Measurements from ENCODE around the gene TNFRSF1A.

The TNFRSF1A gene

DNA sequence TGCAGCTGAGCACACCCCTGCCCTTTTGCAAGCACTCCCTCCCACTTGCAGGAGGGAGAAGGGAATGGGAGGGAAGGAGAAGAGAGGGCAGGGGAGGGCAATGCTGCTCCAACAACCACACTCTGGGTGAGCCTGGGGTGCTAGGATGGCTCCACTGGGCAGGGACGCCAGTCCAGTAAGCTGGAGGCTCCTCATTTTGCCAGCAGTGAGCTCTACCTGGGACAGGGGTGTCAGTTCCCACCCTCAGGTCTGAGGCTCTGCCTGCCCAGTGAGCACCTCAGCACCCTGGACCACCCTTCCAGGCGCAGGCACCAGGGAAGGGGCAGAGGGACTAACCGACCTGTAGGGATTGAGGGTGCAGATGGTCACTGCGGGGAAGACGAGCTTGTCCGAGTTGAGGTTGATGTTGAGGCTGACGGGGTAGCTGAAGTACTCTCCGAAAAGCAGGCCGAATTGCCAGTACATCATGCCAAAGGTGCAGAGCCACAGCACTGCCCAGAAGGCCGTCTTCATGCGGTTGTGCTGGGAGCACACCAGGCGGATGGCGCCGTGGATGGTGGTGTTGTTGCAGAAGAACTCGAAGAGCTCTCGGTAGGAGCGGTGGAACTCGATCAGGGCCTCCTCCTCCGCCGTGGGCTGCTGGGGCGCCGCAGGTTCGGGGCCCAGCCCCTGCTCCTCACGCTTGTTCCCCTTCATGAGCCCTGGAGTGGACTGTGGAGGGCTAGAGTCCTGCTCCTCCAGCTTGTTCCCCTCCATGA, 32.3 kb upstream of the TNFRSF1A start:
- DNase-seq (ENCODE audit: low spot score) = no peak

DNA sequence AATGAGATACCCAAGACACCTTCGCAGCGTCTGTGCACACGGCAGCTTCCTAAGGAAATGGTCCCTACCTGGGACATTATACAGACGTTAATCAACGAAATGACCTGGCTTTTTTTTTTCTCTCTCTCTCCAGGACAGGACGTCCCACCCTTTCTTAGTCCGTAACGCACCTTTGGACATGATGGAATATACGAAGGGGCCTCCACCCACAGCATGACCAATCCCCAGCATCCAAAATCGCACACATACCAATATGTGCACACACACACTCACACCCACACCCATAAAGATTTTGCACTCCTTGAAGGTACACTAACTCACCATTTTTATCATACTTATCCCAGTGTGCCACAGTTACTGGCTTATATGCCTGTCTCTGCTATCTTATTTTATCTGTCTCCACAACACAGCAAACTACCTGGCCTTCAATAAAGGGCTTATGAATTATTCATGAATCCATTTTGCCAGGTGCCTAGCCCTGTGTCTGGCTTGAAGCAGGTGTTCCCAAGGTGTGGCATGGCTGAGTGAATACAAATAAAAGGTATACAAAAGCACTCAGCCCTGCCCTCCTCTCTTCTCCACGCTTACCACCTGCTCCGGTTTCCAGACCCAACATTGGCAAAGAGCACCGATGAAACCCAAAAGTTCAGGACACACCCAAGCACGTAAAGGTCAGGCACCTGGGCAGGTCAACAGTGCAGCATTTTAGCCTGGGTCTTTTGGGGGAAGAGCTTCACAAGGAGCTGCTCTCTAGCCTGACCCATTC, 31.3 kb upstream of the TNFRSF1A start:
- no peak for DNase-seq (ENCODE audit: low spot score)

GRCh38 chr12:6372403-6373003, 30.6 kb upstream of the TNFRSF1A start:
- no peak for DNase-seq (ENCODE audit: low spot score)

- no peak for DNase-seq (ENCODE audit: low spot score)
Observed at GRCh38 chr12:6370994-6371754, 29.3 kb upstream of the TNFRSF1A start.

- DNase-seq (ENCODE audit: low spot score) = no peak
Observed at GRCh38 chr12:6370576-6370935, 28.7 kb upstream of the TNFRSF1A start.

DNA sequence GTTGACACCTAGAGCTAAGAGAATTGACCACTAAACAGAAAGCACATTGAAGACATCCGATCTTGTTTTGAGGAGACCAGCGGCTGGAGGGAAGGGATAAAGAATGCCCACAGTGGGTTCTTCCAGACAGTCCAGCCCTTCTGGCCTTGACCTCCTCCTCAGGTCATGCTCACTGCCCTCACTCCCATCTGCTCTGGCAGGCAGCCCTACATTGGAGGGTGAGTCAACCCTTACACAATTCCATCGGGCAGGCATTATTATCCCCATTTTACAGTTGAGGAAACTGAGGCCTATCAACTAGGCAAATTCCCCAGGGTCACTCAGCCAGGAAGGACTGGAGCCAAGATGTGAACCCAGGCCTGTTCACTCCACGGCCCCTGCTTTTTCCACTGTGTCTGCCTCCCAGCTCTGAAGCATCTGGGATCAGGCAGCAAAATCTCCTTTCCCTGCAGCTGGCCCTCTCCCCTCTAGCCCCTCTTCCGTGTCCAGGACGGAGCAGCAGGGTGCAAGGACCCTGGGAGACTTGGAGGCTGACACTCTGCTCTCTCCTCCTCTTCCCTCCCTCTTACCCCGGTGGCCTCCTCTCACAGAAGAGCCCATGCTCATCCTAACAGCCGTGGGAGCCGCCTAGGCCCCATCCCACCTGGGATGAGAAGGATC, 28.2 kb upstream of the TNFRSF1A start:
- DNase-seq (ENCODE audit: low spot score) = no peak

DNA sequence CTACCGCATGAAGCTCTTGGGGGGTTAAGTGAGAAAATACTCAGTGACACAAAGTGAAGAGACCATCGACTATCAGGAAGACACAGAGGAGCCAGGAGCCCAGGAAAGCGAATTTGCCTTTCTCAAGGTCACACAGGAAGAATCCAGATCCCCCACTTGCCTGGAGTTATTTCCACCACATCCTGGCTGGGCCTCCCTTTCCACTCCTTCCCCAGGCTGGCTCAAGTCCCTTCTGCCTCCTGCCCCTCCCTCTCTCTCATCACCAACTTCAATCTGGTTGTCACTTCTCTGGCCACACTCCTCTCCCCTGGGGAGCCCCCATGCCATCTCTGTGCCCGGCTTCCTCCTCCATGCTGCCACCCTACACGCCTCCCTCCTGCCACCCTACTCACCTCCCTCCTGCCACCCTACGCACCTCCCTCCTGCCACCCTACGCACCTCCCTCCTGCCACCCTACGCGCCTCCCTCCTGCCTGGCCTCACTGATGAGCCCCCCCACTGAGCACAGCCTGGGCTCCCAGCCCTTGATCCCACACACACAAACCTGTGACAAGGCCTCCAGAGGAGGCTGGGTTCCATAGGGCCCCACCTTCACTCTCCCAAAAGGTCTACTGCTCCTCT, 27.1 kb upstream of the TNFRSF1A start:
- no peak for DNase-seq (ENCODE audit: low spot score)

- no peak for DNase-seq (ENCODE audit: low spot score)
Observed at GRCh38 chr12:6367969-6368892, 26.4 kb upstream of the TNFRSF1A start.

DNA sequence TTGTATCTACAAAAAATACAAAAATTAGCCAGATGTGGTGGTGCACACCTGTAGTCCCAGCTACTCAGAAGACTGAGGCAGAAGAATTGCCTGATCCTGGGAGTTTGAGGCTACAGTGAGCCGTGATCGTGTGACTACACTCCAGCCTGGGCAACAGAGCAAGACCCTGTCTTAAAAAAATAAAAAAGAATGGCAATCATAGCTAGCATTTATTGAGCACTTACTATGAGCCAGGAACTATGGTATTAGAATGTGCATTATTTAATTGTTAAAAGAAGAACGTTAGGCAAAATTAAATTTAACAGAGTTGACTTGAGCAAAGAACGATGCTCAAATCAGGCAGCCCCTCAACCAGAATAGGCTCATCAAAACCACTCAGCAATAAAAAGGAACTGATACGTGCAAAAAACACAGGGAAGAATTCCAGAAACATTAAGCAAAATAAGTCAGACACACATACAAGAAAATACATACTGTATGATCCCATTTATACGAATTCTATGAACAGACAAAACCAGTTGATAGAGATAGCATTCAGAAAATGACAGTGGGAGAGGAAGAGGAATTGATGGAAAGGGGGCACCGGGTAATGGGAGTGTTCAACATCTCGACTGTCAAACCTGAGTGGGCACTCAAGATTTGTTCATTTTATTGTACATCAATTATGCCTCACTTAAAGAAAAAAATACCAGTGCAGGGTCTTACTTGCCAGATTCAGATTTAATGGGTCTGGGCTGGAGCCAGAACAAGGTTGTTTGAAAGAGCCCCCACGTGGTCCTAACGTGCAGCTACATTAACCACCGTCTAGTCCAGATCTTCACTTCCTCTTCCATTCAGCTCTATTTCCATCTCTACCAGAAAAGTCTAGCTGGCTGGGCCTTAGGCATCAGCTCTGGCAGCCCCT, 25.4 kb upstream of the TNFRSF1A start:
- no peak for DNase-seq (ENCODE audit: low spot score)

DNA sequence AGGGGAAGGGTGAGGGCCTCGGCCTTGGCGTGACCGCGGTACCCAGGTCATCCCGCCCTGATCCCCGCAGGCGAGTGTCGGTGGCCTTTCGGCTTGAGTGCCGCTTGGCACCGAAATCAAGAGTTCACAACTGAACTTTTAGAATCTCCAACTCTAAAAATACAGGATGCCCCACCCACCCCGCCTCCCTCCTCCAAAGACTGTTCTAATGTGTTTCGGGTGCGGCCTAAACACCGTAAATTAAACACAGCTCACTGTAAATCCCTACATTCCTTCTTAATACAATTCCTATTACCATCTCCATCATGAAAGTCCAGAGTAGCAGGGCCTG, 22.1 kb upstream of the TNFRSF1A start:
- DNase-seq (ENCODE audit: low spot score) = no peak

DNA sequence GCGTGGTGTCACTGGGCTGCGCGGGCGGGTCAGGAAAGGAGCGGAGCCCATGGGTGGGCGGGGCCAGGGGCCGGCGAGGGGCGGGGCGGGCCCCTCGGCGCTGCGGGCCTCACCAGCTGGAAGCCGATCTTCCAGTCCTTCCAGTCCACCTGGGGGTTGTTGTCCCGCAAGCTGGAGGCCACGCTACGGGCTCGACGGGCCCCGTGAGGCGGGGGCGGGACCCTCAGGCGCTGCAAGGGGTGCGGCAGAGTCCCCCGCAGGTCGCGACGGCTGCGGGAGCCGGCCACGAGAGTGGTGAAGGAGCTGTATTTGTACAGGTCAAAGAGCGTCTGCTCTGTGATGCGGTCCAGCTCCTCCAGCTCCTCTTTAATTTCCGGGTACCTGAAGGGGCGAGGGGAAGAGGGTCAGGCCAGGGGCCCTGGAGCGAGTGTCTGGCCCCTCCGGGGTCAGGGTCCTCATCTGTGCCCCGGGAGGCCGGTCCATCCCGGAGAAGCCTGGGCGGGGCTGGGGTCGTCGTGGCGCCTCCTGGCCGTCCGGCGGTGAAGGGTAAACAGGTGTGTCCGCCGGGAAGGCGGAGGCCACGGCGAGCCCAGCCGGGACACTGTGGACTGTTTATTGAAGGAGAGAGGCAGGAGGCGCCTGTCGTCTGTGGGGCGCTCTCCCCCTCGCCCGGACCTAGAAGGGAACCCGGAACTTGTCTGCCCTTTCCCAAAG, 21.6 kb upstream of the TNFRSF1A start:
- DNase-seq (ENCODE audit: low spot score) = no peak

DNA sequence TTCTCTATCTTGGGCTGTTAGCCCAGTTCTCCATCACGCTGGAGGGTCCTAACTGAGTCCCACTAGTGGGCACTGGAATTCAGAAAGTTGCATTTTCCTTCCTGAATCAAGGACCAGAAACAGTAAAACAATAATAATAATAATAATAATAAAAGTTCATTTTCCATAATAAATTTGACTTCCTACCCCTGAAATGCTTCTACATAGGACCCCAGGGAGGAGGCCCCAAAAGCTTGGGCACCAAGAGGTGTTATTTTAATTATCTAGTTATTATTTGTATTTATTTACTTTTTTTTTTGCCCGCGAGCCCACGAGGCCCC, 21.1 kb upstream of the TNFRSF1A start:
- no peak for DNase-seq (ENCODE audit: low spot score)

DNA sequence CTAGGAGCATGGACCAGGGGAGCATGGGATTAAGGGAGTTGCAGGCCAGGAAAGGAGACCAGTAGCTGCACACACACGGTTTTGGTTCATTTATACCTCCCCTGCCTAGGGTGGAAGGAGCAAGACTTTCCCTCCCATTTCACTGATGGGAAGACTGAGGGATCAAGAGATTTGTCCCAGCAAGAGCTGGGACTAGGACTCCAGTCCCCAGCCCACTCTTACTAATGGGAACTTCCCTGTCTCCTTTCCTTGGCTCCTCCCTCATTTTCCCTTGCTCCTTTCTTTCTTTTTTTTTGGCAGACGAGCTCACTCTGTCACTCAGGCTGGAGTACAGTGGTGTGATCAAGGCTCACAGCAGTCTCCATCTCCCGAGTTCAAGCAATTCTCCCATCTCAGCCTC, 20.5 kb upstream of the TNFRSF1A start:
- no peak for DNase-seq (ENCODE audit: low spot score)

GRCh38 chr12:6361834-6362233, 20.0 kb upstream of the TNFRSF1A start:
- DNase-seq (ENCODE audit: low spot score) = no peak

GRCh38 chr12:6360578-6361490, 19.0 kb upstream of the TNFRSF1A start:
- no peak for DNase-seq (ENCODE audit: low spot score)

- DNase-seq (ENCODE audit: low spot score) = no peak
Observed at GRCh38 chr12:6360080-6360571, 18.2 kb upstream of the TNFRSF1A start.

- no peak for DNase-seq (ENCODE audit: low spot score)
Observed at GRCh38 chr12:6358881-6359280, 17.0 kb upstream of the TNFRSF1A start.

GRCh38 chr12:6356374-6356820, 14.5 kb upstream of the TNFRSF1A start:
- no peak for DNase-seq (ENCODE audit: low spot score)
